ENCODE data around the gene DRAXIN.

GRCh38 chr1:11713095-11713494 is 21.6 kb downstream of the DRAXIN start:
- TF ChIP-seq CTCF (IDR thresholded peaks at IDR 0.05; ENCODE audit: insufficient read depth, low read length) (no peak), POLR2AphosphoS5 (IDR thresholded peaks at IDR 0.05; ENCODE audit: low read depth) (no peak), REST (IDR thresholded peaks at IDR 0.05; ENCODE audit: insufficient replicate concordance, low read depth) (no peak), SPI1 (IDR thresholded peaks at IDR 0.05; ENCODE audit: borderline replicate concordance, low read depth) (no peak)
